ENCODE results near the gene ALOX12.
A peak's percentile ranks its signal among the peaks of the same experiment; 100 is the strongest.
"Not testable (repeated sequence)": the region's sequence is repeated elsewhere in the genome, so short reads cannot be mapped to it uniquely, and the experiment has no call there.

ALOX12 gene

GRCh38 chr17:7046127-7046724, 50.4 kb downstream of the ALOX12 start:
- DNase-seq (ENCODE audit: low read depth in 2 of 2), result no peak

- peak in 1 of 2 donors; percentile 63 for DNase-seq (ENCODE audit: low read depth in 2 of 2)
Observed at GRCh38 chr17:7046725-7047397, 51.0 kb downstream of the ALOX12 start.

GRCh38 chr17:7047566-7047965, 51.7 kb downstream of the ALOX12 start:
- no peak for DNase-seq (ENCODE audit: low read depth in 2 of 2)

- no peak for DNase-seq (ENCODE audit: low read depth in 2 of 2)
Observed at GRCh38 chr17:7048968-7049367, 53.1 kb downstream of the ALOX12 start.

- not testable (repeated sequence) for DNase-seq (ENCODE audit: low read depth in 2 of 2)
Observed at GRCh38 chr17:7050583-7050982, 54.7 kb downstream of the ALOX12 start.

DNA sequence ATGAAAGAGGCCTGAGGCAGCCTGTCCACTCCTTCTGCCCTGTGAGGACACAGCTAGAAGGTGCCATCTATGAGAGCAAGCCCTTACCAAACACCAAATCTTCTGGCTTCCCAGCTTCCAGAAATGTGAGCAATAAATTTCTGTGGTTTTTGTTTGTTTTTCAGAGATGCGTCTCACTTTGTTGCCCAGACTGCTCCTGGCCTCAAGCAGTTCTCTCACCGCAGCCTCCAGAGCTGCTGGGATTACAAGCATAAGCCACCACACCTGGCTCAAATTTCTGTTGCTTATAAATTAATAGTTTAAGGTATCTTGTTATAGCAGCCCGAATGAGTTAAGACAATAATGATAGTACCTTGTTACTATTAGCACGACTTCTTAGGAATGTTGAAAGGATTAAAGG, 60.5 kb downstream of the ALOX12 start:
- no peak for DNase-seq (ENCODE audit: low read depth in 2 of 2)

- no peak for DNase-seq (ENCODE audit: low read depth in 2 of 2)
Observed at GRCh38 chr17:7058831-7059447, 63.1 kb downstream of the ALOX12 start.
